ENCODE measurements around the gene MREG. TPM values are rescaled to one million over a fixed set of nuclear protein-coding genes. Genes with fewer than 3 reads are reported as not detected.

Gene MREG
- total RNA-seq, 1 experiment from 2014 or later: 16.9 TPM

DNA sequence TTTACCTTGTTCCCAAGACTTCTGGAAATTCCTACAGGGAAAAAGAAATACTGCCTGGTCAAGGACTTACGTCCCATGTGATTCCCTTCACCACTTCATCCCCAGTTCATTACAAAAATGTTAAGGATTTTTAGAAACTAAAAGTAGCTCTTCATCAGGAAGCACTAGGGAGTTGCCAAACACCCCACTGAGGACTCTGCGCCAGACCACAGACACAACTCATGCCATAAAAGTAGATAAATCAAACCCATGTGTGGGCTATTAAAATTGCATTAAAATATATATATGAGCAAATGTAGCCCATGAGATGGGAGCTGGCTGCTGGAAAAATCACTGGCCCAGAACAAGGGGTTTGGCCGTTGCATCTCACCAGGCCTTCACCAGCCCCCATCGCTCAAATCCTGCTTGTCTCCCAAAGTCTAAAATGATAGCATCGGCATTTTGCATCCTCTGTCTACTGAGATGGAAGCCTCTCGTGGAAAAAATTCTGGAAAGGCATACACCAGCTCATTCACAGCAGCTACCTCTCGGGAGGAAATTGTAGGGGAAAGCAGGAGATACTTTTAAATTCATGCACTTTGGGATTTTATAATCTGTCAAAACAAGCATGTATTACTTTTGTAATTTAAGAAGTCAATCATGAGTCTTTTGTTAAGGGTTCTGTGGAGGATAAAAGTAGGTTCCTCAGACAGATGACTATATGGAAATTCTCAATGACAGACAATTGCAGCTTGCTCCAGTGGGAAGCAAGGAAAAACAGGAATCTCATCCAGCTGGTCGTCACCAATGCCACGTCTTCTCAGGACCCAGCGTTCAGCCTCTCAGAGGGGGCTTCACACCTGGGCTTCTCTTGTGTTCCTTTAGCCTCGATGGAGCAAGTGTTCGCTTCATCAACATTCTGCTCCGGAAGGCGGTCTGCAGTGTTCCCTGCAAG is 113.9 kb downstream of the MREG start:
- ATAC-seq (no peak), DNase-seq (ENCODE audit: low read depth, low spot score) (no peak)
- ChIA-PET CTCF (no interaction called here), POLR2A (no interaction called here), RAD21 (ENCODE audit: low non-redundant PET in 1 of 2, low total read pairs in 2 of 2, uncharacterized antibody in 2 of 2, unreplicated experiment in 2 of 2) (no interaction called here)
- intact Hi-C loops (cut with micrococcal nuclease): no loop called here
- H3K9ac ChIP-seq (ENCODE audit: low read length): no peak overlapping the region
- H3K9me2 ChIP-seq (ENCODE audit: insufficient read depth): no peaks in the 10 kb centered on the region
- H3K4me1 ChIP-seq (ENCODE audit: control insufficient read depth in 1 of 2, insufficient read depth in 2 of 2, low read length in 2 of 2): no peaks in the 10 kb centered on the region
- H3K4me3 ChIP-seq (replicated peaks in 1 of 2; ENCODE audit: low read depth in 1 of 2, low read length in 2 of 2): no peak overlapping the region
- no peak overlapping the region for H3K4me2 ChIP-seq (ENCODE audit: low read length)
- TF ChIP-seq TCF7L2 (IDR thresholded peaks at IDR 0.05; ENCODE audit: borderline replicate concordance, extremely low read depth, insufficient read depth, insufficient read length) (no peak), FOSL1 (IDR thresholded peaks at IDR 0.05; ENCODE audit: low read depth) (no peak), CTCF (IDR thresholded peaks at IDR 0.05 in 2 of 3, conservative IDR thresholded peaks at IDR 0.05 in 1 of 3; ENCODE audit: borderline replicate concordance in 1 of 3, insufficient read depth in 1 of 3, low read depth in 2 of 3, low read length in 2 of 3) (no peak), ELF1 (IDR thresholded peaks at IDR 0.05; ENCODE audit: borderline replicate concordance, low read depth) (no peak)
- TF ChIP-seq, protein P1, sequence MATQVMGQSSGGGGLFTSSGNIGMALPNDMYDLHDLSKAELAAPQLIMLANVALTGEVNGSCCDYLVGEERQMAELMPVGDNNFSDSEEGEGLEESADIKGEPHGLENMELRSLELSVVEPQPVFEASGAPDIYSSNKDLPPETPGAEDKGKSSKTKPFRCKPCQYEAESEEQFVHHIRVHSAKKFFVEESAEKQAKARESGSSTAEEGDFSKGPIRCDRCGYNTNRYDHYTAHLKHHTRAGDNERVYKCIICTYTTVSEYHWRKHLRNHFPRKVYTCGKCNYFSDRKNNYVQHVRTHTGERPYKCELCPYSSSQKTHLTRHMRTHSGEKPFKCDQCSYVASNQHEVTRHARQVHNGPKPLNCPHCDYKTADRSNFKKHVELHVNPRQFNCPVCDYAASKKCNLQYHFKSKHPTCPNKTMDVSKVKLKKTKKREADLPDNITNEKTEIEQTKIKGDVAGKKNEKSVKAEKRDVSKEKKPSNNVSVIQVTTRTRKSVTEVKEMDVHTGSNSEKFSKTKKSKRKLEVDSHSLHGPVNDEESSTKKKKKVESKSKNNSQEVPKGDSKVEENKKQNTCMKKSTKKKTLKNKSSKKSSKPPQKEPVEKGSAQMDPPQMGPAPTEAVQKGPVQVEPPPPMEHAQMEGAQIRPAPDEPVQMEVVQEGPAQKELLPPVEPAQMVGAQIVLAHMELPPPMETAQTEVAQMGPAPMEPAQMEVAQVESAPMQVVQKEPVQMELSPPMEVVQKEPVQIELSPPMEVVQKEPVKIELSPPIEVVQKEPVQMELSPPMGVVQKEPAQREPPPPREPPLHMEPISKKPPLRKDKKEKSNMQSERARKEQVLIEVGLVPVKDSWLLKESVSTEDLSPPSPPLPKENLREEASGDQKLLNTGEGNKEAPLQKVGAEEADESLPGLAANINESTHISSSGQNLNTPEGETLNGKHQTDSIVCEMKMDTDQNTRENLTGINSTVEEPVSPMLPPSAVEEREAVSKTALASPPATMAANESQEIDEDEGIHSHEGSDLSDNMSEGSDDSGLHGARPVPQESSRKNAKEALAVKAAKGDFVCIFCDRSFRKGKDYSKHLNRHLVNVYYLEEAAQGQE (IDR thresholded peaks at IDR 0.05; ENCODE audit: low read depth): no peak
- no peaks in the 10 kb centered on the region for H3K9me3 ChIP-seq (ENCODE audit: control insufficient read depth in 1 of 2, insufficient read depth in 1 of 2, low read depth in 1 of 2, low read length in 2 of 2)
- no peaks in the 10 kb centered on the region for H4K20me1 ChIP-seq (ENCODE audit: insufficient read depth)
- no TSS peak for BruUV-seq (replicated peaks)
- no peaks in the 10 kb centered on the region for H3K79me2 ChIP-seq (ENCODE audit: insufficient read depth, low read length)
- H3K27me3 ChIP-seq (ENCODE audit: insufficient read depth, low read length): no peaks in the 10 kb centered on the region
- no peak overlapping the region for H2AFZ ChIP-seq (ENCODE audit: low read depth, low read length, poor library complexity, severe bottlenecking)
- no peak overlapping the region for H3K27ac ChIP-seq (ENCODE audit: low read depth, low read length)
- no peaks in the 10 kb centered on the region for H3K36me3 ChIP-seq (ENCODE audit: control insufficient read depth in 1 of 2, insufficient read depth in 2 of 2, low read length in 2 of 2)

Data from HCT116 (cell line).